Endothelial cell of umbilical vein (primary cell): Measurements from ENCODE around the gene MCF2L. TPM values are rescaled to one million over a fixed set of nuclear protein-coding genes. Genes with fewer than 3 reads are reported as not detected.

ENCODE experiments used
- BruUV-seq: library from RNA; stranded (reverse); fragments of 400-500 nt; replicated peaks from 2 replicates; lab custom pipeline; 2021; lab: Mats Ljungman, UMichigan
- CTCF ChIA-PET: fragments of 300-600, 350-600 bp; sonication (Branson Sonifier 250); formaldehyde crosslinking; loops from one replicate; lab custom pipeline; 2021; ENCODE audit warnings: antibody characterized with exemption, inconsistent platforms; lab: Charles Lee
- POLR2A ChIA-PET: fragments of 300-600, 350-600 bp; sonication (Branson Sonifier 250); formaldehyde crosslinking; loops from one replicate; lab custom pipeline; 2021; ENCODE audit warnings: antibody characterized with exemption, inconsistent platforms; lab: Charles Lee
- DNase-seq: peaks from one replicate; pipeline ENCODE4 v3.0.0-alpha.2; 2011; ENCODE audit warnings: low read depth, low spot score
- FAIRE-seq: peaks from 2 replicates; lab custom pipeline; 2011; peaks lifted over from hg19 to GRCh38; lab: Jason Lieb, UNC
- H2AFZ ChIP-seq: 2 replicates; pipeline ENCODE4 v1.6.0; 2012; ENCODE audit warnings: low read depth, low read length, control low read depth, inconsistent platforms
- H3K27ac ChIP-seq: 2 replicates; pipeline ENCODE4 v1.5.1; 2011; ENCODE audit warnings: low read depth, mild to moderate bottlenecking, control low read depth, low read length, moderate library complexity; ENCODE audit not compliant: insufficient read depth
- H3K27me3 ChIP-seq, 2 experiments: 2 replicates each; pipeline versions ENCODE4 v1.6.0 to v1.6.1; 2011; ENCODE audit warnings: low read length in 2 of 2, mixed read lengths in 1 of 2; ENCODE audit not compliant: control insufficient read depth in 2 of 2, insufficient read depth in 2 of 2
- H3K36me3 ChIP-seq, 2 experiments: 2 replicates in 1 of 2; 3 replicates in 1 of 2; pipeline ENCODE4 v1.5.1; 2011; ENCODE audit warnings: low read length in 2 of 2, mild to moderate bottlenecking in 1 of 2, moderate library complexity in 1 of 2; ENCODE audit not compliant: control insufficient read depth in 2 of 2, insufficient read depth in 2 of 2; ENCODE audit errors: extremely low read depth in 1 of 2
- H3K4me1 ChIP-seq: 3 replicates; pipeline ENCODE4 v1.5.1; 2011; ENCODE audit warnings: mild to moderate bottlenecking, low read length; ENCODE audit not compliant: control insufficient read depth, insufficient read depth; ENCODE audit errors: extremely low read depth
- H3K4me2 ChIP-seq: 2 replicates; pipeline ENCODE4 v1.6.1; 2011; ENCODE audit warnings: low read length, control low read depth, mixed read lengths; ENCODE audit not compliant: insufficient read depth
- H3K4me3 ChIP-seq, 3 experiments: fragments of 200-600 bp in 1 of 3; sonication (generic), shearing (Covaris generic) in 1 of 3; replicated peaks in 1 of 3; 2 replicates each; pipeline ENCODE4 v1.5.1; 2011 to 2016; ENCODE audit warnings: control low read depth in 3 of 3, low read length in 3 of 3, mild to moderate bottlenecking in 2 of 3, inconsistent platforms in 1 of 3, low read depth in 1 of 3, moderate library complexity in 1 of 3; ENCODE audit not compliant: insufficient read depth in 1 of 3
- H3K79me2 ChIP-seq: 2 replicates; pipeline ENCODE4 v1.6.0; 2012; ENCODE audit warnings: low read length, inconsistent platforms; ENCODE audit not compliant: control insufficient read depth, insufficient read depth
- H3K9ac ChIP-seq: replicated peaks from 2 replicates; pipeline ENCODE3; 2011; ENCODE audit warnings: low read length, control low read depth; ENCODE audit not compliant: insufficient read depth; ENCODE audit errors: extremely low read depth
- H3K9me1 ChIP-seq: replicated peaks from 3 replicates; pipeline ENCODE4 v1.6.0; 2011; ENCODE audit warnings: mild to moderate bottlenecking, low read length; ENCODE audit not compliant: control insufficient read depth, insufficient read depth; ENCODE audit errors: extremely low read depth
- H3K9me3 ChIP-seq: replicated peaks from 2 replicates; pipeline ENCODE4 v1.5.1; 2012; ENCODE audit warnings: low read length, inconsistent platforms; ENCODE audit not compliant: control insufficient read depth, insufficient read depth
- H4K20me1 ChIP-seq: replicated peaks from 2 replicates; pipeline ENCODE3; 2011; ENCODE audit warnings: mild to moderate bottlenecking, low read length; ENCODE audit not compliant: control insufficient read depth, insufficient read depth; ENCODE audit errors: extremely low read depth
- EZH2 ChIP-seq: IDR thresholded peaks from 2 replicates; pipeline ENCODE4 v1.6.1; 2012; ENCODE audit warnings: borderline replicate concordance, low read depth, mild to moderate bottlenecking, moderate library complexity, low read length, inconsistent platforms; ENCODE audit not compliant: severe bottlenecking
- FOS ChIP-seq: IDR thresholded peaks from 2 replicates; pipeline ENCODE4 v1.6.1; 2011; ENCODE audit warnings: mild to moderate bottlenecking, low read length, moderate library complexity, borderline replicate concordance; ENCODE audit not compliant: insufficient read depth
- GATA2 ChIP-seq: IDR thresholded peaks from 2 replicates; pipeline ENCODE4 v1.7.0; 2011; ENCODE audit warnings: low read depth, mild to moderate bottlenecking, moderate library complexity, mixed read lengths, low read length; ENCODE audit not compliant: insufficient read length, insufficient read depth
- JUN ChIP-seq: IDR thresholded peaks from 2 replicates; pipeline ENCODE4 v1.6.1; 2011; ENCODE audit warnings: borderline replicate concordance, low read depth; ENCODE audit not compliant: insufficient read length, insufficient read depth
- MYC ChIP-seq: IDR thresholded peaks from one replicate; pipeline ENCODE4 v1.6.1; 2011; ENCODE audit warnings: mild to moderate bottlenecking, low read depth, low read length
- POLR2A ChIP-seq: IDR thresholded peaks from 2 replicates; pipeline ENCODE4 v1.6.1; 2012; ENCODE audit warnings: low read depth, mild to moderate bottlenecking, control low read depth, low read length
- POLR2AphosphoS5 ChIP-seq: IDR thresholded peaks from 2 replicates; pipeline ENCODE4 v1.6.1; 2012; ENCODE audit warnings: low read depth, mild to moderate bottlenecking, control low read depth, low read length, moderate library complexity; ENCODE audit not compliant: insufficient read depth
- dilution Hi-C: fragments of 300-500 bp; cut with MboI; formaldehyde crosslinking; loops from one replicate; pipeline ENCODE4 v1.15.0; 2019; ENCODE audit warnings: low sequenced_read_pairs; ENCODE audit not compliant: extremely low pct_ligation_motif_present
- intact Hi-C: fragments of 100-400 bp; cut with micrococcal nuclease; formaldehyde crosslinking; loops from one replicate; pipeline ENCODE4 v1.10.0; 2022
- polyA plus RNA-seq, 4 experiments: library from polyadenylated mRNA; depleted of rRNA in 3 of 4; stranded (reverse) in 3 of 4; unstranded in 1 of 4; fragments of >200 nt; gene quantifications; 2 replicates each; pipeline versions ENCODE4 v1.2.1 to v1.2.3, GENCODE V29; 2011 to 2012; ENCODE audit warnings: missing spikeins in 1 of 4
- total RNA-seq: library from RNA; stranded (reverse); gene quantifications from 2 replicates; pipeline ENCODE4 v1.2.3, GENCODE V29; 2021
- TF ChIP-seq, protein P1 (sequence below), 2 donors: IDR thresholded peaks; 1 replicate in 1 of 2; 2 replicates in 1 of 2; pipeline ENCODE4 v1.5.1; 2011; ENCODE audit warnings: low read length in 2 of 2, mild to moderate bottlenecking in 2 of 2, moderate library complexity in 2 of 2, control low read depth in 1 of 2, inconsistent platforms in 1 of 2, low read depth in 1 of 2; ENCODE audit not compliant: insufficient read depth in 1 of 2; ENCODE audit errors: extremely low read depth in 1 of 2
- TF ChIP-seq, protein P2 (sequence below): IDR thresholded peaks from 2 replicates; pipeline ENCODE4 v1.6.1; 2011; ENCODE audit not compliant: insufficient read depth, insufficient read length

The MCF2L gene
- total and polyA plus RNA-seq, 2 donors (not counting 3 experiments of a cell fraction or from before 2014, with no cell fraction given): 0.33 to 0.58 TPM

DNA sequence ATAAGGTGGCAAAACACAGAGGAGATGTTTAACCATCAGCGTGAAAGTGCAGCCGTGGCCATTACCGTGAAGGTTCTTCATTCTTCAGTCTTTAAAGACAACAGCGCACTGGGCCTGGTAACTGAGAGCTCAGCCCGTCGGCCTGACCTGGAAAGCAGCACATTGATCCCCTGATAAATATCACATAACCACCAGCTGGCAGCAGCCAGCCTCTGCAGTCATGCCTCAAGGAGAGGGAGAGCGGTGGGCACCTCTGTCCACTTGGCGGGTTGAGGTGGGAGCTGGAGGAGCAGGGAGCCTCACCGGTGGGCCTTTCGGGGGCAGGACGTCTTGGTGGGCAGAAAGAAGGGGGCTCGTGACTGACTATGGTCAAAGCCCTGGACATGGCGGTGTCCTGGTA lies 58.1 kb downstream of the MCF2L start:
- DNase-seq (no peak), FAIRE-seq (no peak)
- dilution Hi-C loops (no loop called here), intact Hi-C loops (loop anchor here (10.0 kb wide), 1 partner anchor 392 kb away; no protein-coding TSS in a partner anchor)
- Histone ChIP-seq H3K27me3 (no peaks in the 10 kb centered on the region), H3K9me1 (no peaks in the 10 kb centered on the region), H3K4me3 (no peak overlapping the region), H3K36me3 (no peaks in the 10 kb centered on the region), H3K27ac (no peak overlapping the region), H3K79me2 (no peaks in the 10 kb centered on the region), H4K20me1 (no peaks in the 10 kb centered on the region), H3K4me1 (peaks cover 11% of the 10 kb centered on the region), H3K9ac (no peak overlapping the region), H2AFZ (no peak overlapping the region), H3K9me3 (no peaks in the 10 kb centered on the region), H3K4me2 (no peak overlapping the region)
- BruUV-seq: no TSS peak
- ChIA-PET POLR2A (no interaction called here), CTCF (interaction anchor here (1.5 to 5.7 kb wide), 2 partner anchors 58 to 85 kb away, joined by 4 to 114 read pairs; no protein-coding TSS in a partner anchor)
- TF ChIP-seq GATA2: no peak

DNA sequence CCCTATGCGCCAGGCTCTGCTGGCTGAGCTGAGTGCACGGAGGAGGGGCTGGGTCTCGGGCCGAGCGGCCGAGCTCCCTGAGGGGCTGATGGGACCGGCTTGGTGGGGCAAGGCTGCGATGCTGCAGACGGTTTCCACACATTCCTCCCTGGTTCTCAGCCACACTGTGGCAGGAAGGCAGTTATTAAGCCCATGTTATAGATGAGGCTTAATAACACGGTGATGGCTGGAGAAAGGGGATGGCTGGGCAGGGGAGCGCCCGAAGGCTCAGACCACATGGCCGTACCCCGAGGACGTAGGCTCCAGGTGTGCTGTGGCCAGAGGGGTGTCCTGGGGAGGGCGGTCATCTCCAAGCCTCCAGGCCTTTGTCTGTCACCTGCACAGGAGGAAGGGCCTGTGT lies 58.6 kb downstream of the MCF2L start:
- Histone ChIP-seq H3K9ac (no peak overlapping the region), H3K36me3 (no peaks in the 10 kb centered on the region), H4K20me1 (no peaks in the 10 kb centered on the region), H3K4me3 (no peak overlapping the region), H3K4me2 (no peak overlapping the region), H2AFZ (no peak overlapping the region), H3K9me1 (no peaks in the 10 kb centered on the region), H3K79me2 (no peaks in the 10 kb centered on the region), H3K27me3 (no peaks in the 10 kb centered on the region), H3K4me1 (peaks cover 8% of the 10 kb centered on the region), H3K27ac (no peak overlapping the region), H3K9me3 (no peaks in the 10 kb centered on the region)
- ChIA-PET CTCF (interaction anchor here (1.5 to 5.7 kb wide), 2 partner anchors 58 to 86 kb away, joined by 4 to 114 read pairs; no protein-coding TSS in a partner anchor), POLR2A (no interaction called here)
- dilution Hi-C loops: no loop called here
- no TSS peak for BruUV-seq
- no peak for FAIRE-seq
- no peak for DNase-seq
- TF ChIP-seq GATA2 (no peak), EZH2 (no peak), MYC (no peak), JUN (no peak), POLR2AphosphoS5 (no peak), FOS (no peak), POLR2A (no peak)
- TF ChIP-seq, protein P1, sequence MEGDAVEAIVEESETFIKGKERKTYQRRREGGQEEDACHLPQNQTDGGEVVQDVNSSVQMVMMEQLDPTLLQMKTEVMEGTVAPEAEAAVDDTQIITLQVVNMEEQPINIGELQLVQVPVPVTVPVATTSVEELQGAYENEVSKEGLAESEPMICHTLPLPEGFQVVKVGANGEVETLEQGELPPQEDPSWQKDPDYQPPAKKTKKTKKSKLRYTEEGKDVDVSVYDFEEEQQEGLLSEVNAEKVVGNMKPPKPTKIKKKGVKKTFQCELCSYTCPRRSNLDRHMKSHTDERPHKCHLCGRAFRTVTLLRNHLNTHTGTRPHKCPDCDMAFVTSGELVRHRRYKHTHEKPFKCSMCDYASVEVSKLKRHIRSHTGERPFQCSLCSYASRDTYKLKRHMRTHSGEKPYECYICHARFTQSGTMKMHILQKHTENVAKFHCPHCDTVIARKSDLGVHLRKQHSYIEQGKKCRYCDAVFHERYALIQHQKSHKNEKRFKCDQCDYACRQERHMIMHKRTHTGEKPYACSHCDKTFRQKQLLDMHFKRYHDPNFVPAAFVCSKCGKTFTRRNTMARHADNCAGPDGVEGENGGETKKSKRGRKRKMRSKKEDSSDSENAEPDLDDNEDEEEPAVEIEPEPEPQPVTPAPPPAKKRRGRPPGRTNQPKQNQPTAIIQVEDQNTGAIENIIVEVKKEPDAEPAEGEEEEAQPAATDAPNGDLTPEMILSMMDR (IDR thresholded peaks at IDR 0.05; ENCODE audit: extremely low read depth in 1 of 2, insufficient read depth in 1 of 2, low read depth in 1 of 2, low read length in 2 of 2): no peak
- TF ChIP-seq, protein P2, sequence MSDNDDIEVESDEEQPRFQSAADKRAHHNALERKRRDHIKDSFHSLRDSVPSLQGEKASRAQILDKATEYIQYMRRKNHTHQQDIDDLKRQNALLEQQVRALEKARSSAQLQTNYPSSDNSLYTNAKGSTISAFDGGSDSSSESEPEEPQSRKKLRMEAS: no peak
- intact Hi-C loops: loop anchor here (10.0 kb wide), 1 partner anchor 393 kb away; no protein-coding TSS in a partner anchor
